ENCODE results near the gene CD4. TPM values are rescaled to one million over a fixed set of nuclear protein-coding genes. Genes with fewer than 3 reads are reported as not detected.

Gene CD4
- total RNA-seq, 1 donor from 2014 or later, result 3.8 TPM

DNA sequence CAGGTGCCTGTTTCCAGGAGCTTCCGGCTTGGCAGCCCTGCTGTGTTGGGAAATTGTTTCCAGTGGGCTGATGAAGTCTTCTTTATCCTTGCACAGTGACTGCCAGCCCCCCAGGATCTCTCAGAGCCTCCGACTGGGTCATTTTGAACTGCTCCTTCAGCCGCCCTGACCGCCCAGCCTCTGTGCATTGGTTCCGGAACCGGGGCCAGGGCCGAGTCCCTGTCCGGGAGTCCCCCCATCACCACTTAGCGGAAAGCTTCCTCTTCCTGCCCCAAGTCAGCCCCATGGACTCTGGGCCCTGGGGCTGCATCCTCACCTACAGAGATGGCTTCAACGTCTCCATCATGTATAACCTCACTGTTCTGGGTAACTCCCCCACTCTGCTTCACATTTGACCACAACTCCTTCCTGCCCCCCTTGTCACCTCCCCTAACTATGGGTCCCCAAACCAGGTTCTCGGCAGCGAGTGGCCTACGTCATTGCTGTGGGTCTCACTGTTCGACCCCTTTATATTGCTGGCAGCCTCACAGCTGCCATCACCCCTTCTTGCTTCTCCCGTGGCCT, 14.7 kb upstream of the CD4 start:
- intact Hi-C loops (cut with DNase I), result loop anchor here (5.0 kb wide), 1 partner anchor 157 kb away; no protein-coding TSS in a partner anchor
- no peak for DNase-seq (ENCODE audit: low spot score)

DNA sequence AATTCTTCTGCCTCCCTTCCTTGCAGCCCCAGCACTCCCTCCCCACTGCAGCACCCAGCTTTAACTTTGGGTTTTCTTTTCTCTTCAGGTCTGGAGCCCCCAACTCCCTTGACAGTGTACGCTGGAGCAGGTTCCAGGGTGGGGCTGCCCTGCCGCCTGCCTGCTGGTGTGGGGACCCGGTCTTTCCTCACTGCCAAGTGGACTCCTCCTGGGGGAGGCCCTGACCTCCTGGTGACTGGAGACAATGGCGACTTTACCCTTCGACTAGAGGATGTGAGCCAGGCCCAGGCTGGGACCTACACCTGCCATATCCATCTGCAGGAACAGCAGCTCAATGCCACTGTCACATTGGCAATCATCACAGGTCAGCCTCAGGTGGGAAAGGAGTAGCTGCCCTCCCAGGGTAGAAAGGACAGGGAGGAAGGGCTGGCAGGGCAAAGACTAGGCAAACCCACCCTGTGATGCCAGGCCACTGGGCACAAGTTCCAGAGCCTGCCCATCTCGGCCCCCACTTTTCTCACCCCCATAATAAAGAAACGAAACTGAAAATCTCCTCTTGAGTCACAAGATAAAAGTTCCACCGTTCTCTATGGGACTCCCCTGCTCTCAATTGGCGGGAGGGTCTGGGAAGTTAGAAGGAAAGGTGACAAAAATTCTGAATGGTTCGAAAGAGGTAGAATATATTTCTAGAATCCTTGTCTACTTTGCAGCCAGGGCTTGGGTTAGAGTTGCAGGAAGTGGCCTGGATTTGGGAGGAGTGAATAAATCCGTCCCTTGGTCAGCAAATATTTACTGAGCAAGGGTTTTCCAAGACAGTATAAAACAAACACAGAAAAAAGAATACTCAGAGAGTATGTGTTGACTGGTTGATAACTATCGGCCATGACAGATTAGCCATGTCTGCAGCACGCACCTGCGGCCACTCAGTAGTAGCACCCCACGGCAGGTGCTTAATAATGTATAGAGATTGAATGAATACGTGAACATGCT, 13.8 kb upstream of the CD4 start:
- intact Hi-C loops (cut with DNase I), result loop anchor here (5.0 kb wide), 1 partner anchor 158 kb away; no protein-coding TSS in a partner anchor
- DNase-seq (ENCODE audit: low spot score), result no peak

DNA sequence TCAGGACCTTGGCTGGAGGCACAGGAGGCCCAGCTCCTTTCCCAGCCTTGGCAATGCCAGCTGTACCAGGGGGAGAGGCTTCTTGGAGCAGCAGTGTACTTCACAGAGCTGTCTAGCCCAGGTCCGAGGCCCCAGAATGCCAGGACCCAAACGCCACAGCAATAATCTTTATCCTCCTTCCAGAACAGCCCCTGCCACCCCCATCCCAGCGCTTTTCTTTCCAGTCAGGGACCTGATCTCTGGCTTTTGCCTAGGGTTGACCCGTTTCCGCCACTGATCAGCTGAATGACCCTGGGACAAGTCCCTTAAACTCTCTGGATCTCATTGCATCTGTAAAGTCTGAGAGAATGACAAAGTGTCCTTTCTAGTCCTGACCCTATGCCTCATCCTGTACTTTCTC, 11.9 kb upstream of the CD4 start:
- no peak for DNase-seq (ENCODE audit: low spot score)
- intact Hi-C loops (cut with DNase I), result loop anchor here (5.0 kb wide), 1 partner anchor 160 kb away; no protein-coding TSS in a partner anchor

DNA sequence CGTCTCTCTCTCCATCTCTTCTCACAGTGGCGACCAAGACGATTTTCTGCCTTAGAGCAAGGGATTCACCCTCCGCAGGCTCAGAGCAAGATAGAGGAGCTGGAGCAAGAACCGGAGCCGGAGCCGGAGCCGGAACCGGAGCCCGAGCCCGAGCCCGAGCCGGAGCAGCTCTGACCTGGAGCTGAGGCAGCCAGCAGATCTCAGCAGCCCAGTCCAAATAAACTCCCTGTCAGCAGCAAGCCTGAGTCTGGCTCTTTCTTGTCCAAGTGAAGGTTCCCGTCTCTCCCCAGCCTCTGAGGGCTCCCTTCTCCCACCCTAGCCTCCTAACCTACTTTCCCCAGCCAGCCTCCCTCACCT, 11.1 kb upstream of the CD4 start:
- DNase-seq (ENCODE audit: low spot score), result no peak

DNA sequence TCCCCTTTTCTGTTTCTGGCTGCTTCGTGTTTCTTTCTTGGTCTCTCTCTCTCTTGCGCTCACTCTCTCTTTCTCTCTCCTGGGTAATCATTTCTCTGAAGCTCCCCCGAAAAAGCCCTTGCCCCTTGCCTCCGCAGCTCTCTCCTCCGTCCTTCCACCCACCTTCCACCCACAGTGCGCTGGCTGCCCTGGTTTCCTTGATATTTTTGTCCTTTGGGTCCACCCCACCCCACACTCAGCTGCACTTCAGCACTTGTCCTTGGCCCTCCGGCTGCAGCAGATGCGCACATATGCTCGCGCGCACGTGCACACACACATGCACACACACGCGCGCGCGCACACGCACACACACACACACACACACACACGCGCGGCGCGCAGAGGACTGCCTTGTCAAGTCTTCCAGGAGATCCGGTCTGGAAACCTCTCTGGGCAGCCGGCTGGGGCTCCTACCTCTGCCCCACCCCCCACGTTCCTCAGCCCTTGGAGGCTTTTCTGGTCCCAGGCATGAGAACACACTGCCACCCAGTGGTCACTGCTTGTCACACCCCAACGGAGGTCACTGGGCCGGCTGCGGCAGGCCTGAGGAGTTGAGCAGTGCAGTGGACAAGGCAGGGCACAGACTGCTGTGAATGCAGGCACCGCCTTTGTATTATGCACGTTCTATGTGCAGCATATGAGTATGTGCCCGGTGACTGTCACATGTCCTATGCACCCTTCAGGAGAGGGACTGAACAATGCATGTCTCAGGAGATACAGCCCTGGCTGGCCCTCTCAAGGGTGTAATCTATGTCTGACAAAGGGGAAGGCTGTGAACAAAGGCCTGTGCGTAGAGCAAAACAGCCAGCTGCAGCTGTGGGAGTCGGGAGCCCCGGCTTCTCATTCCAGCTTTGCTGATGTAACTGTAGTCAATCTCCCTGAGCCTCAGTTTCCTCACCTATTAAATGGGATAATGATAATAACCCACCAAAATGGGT, 10.5 kb upstream of the CD4 start:
- DNase-seq (ENCODE audit: low spot score), result peak; percentile 96
- intact Hi-C loops (cut with DNase I), result loop anchor here (1.0 to 5.0 kb wide), 3 partner anchors 26 to 162 kb away; partner anchors contain the start of gene MLF2

More for the DNA sequence above, 11.1 kb upstream of the CD4 start:
- intact Hi-C loops (cut with DNase I), result loop anchor here (5.0 kb wide), 1 partner anchor 161 kb away; no protein-coding TSS in a partner anchor

DNA sequence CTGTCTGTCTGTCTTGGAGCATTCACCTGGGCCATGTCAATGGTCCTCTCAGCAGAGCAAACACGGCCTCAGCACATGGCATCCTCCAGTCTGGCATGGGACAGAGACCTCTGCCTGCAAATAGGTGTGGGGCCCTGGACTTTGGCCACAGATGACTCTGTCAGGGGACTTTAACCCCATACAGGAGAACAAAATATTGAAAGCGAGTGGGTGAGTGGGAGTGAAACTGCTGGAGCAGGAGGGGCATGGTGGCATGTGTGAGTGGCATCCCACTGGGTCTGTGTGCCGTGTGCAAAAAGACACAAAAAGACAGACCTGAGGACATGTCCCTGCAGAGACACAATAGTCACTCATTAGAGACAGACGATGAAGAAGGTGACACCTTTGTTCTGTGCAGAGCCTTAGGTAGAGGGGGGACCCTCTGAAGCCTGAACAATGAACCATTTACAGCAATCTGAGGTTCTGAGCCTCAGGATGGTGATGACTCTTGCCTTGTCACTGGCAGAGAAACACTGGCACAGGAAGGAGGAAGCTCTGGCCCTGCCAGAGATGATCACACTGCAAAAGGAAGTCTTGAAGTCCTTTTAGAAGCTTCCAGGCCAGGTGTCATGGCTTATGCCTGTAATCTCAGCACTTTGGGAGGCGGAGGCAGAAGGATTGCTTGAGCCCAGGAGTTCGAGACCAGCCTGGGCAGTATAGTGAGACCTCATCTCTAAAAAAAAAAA, 9.5 kb upstream of the CD4 start:
- no peak for DNase-seq (ENCODE audit: low spot score)
- intact Hi-C loops (cut with DNase I), result loop anchor here (1.0 to 5.0 kb wide), 3 partner anchors 27 to 163 kb away; partner anchors contain the start of gene MLF2

DNA sequence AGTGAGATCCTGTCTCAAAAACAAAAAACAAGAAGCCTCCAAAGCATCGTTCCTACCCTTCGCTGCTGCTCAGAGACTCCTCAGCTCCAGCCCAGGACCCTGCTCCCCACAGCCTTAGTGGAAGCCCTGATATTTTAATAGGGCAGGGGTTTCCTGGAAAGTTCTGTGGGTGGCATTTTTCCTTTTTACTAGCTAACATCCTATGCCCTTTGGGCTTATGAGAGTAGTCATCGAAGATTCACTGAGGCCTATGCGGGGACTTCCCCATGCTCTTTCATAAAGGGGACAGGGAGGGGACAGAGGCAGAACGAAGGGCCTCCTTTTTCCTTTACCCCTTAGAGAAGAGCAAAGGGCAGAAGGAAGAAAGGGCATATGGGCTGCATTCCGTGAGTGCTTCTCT, 8.8 kb upstream of the CD4 start:
- intact Hi-C loops (cut with DNase I), result no loop called here
- no peak for DNase-seq (ENCODE audit: low spot score)

DNA sequence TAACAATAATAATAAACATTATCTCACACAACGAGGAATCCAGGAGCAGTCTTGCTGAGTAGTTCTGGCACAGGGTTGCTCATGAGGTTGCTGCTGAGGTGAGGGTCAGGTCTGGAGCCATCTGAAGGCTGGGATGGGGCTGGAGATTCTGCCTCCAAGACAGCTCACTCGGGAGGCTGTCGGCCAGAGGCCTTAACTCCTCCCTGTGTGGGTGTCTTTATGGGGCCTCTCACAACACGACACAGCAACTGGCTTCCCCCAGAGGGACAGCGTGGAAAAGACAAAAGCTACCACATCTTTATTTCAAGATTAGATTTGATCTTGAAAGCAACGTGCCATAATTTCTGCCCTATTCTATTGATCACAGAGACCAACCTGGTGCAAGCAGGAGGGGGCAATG, 7.2 kb upstream of the CD4 start:
- DNase-seq (ENCODE audit: low spot score), result no peak
- intact Hi-C loops (cut with DNase I), result no loop called here

DNA sequence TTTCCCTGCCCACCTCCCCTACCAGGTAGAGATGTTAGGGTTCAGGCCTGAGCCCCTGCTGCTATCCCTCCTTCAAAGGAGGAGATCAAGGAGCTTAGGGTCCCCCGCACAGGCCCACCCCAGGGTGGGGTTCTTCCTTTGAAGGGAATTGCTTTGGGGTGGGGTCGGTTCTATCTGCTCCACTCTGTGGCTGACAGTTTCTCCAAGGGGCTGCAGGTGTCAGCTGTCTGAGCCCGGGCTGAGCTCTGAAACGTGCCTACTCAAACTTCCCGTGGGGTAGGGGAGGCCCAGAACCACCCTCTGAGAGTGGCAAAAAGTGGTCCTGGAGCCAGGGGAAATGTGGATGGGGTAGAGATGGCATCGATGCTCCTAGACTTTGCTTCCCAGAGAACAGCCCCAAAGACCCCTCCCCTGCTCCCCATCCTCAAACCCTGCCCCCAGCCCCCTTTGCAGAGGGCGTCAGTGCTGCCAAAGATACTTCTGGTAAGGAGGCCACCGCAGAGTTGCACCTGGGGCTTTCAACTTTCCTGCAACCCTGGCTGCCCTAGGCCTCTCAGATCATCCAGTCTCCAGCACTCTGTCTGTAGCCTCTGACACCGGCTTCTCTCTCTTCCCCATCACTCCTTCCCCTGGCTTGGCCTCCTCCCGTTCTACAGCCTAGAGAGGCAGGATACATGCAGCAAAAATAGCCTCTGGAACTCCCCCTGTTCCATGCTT, 6.3 kb upstream of the CD4 start:
- intact Hi-C loops (cut with DNase I), result no loop called here
- no peak for DNase-seq (ENCODE audit: low spot score)

DNA sequence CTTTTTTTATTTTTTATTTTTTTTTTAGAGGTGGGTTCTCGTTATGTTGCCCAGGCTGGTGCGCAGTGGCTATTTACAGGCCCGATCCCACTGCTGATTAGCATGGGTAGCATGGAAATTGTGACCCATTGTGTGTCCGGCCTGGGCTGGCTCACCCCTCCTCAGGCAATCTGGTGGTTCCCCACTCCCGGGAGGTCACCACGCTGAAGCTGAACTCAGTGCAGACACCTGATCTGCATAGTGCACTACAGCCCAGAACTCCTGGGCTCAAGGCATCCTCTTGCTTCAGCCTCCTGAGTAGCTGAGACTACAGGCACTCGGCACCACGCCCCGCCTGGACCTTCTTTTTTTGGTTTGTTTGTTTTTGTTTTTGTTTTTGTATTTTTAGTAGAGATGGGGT, 5.5 kb upstream of the CD4 start:
- DNase-seq (ENCODE audit: low spot score), result no peak
- intact Hi-C loops (cut with DNase I), result no loop called here

DNA sequence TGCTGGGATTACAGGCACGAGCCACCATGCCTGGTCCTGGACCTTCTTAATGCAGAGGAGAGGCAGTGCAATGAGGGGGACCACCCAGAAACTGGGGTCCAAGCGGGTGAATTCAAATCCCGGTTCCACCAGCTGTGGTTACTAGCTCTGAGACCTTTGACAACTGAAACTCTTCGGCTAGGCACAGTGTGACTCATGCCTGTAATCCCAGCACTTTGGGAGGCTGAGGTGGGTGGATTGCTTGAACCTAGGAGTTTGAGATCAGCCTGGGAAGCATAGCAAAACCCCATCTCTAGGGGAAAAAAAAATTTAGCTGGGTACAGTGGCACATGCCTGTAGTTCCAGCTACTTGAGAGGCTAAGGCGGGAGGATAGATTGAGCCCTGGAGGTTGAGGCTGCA, 5.0 kb upstream of the CD4 start:
- intact Hi-C loops (cut with DNase I), result no loop called here
- DNase-seq (ENCODE audit: low spot score), result no peak

DNA sequence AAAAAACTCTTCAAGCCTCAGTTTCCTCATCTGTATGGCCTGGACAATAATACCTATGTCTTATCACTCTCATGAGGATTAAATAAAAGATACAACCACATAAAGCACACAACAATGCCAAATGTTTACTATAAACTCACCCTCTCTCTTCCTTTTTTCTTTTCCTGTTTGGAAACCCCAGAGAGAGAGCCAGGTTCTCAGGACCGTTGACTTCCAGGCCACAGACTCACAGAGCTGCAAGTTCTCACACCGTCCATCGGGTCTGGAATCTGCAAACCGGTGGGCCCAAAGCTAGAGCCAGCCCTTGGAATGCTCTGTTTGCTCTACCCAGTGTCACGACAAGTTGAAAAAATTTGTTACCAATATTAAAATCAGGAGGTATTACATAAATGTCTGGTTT, 4.6 kb upstream of the CD4 start:
- intact Hi-C loops (cut with DNase I), result no loop called here
- no peak for DNase-seq (ENCODE audit: low spot score)

DNA sequence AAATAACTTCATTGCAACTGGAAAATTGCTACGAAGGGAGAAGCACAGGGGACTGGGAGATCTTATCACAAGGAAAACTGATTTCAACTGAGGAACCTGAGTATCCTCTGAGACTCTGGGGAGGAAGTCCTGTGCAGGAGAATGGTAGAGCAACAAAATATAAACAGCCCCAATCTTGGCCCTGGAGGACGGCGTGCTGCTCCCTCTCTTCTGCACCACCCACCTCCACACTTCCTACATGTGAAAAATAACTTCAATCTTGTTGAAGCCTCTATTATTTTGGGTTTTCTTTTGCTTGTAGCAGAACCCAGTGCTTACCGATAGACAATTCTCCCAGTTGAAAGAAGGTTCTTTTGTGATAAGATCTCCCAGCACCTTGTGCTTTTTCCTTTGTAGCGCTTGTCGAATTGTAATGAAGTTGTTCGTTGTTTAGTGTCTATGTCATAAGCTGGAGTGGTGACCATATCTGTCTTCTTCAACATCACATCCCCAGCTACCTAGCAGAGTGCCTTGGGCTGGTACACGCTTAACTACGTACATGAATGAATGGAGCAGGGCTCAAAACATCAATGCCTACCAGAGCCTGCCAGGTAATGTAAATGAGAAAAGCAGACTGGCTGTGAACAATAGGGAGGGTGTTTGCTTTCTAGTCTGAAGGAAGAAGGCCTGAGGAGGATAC, 2.8 kb upstream of the CD4 start:
- no peak for DNase-seq (ENCODE audit: low spot score)
- intact Hi-C loops (cut with DNase I), result no loop called here

DNA sequence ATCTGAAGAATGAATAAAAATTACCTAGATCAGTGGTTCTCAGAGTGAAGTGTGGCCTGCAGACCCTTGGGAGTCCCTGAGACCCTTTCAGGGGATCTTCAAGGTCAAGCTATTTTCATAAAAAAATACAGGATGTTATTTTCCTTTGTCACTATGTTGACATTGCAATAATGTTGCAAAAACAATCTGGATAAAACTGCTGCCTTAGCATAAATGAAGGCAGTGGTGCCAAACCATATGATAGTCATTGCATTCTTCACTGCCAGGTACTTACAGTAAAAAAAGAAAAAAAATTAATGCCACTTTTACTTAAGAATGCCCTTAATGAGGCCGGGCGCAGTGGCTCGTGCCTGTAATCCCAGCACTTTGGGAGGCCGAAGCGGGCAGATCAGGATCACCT, 2.0 kb upstream of the CD4 start:
- intact Hi-C loops (cut with DNase I), result no loop called here

DNA sequence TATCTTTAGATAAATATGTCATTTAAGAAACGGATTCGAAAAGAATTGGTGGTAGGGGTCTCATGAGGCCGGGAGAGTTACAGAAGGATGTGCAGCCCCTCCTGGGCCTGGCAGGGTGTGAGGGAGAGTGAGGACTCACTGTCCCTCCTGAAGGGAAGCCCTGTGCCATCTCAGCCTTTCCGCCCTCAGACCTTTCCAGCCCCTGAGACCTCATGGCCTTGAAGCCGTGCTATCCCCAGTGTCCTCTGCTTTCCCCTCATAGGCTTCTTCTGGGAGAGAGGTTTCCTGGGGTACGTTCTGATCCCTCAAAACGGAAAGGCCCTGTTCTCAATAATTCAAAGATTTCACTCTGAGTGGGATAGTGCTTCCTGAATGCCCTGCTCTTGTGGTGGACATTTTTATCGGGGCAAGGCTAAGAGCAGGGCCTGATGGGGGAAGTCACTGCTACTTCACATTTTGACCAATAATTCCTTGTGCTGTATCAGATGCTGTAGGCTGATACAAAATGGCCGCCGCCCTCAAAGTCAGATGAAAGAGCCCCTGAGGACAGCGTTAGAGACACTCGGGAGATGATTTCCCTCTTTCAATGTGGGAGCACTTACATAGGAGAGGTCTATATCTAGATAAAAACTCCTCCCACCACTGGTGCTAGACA, 1.3 kb downstream of the CD4 start:
- DNase-seq (ENCODE audit: low spot score), result no peak
- intact Hi-C loops (cut with DNase I), result no loop called here

More for the DNA sequence above, 2.0 kb upstream of the CD4 start:
- DNase-seq (ENCODE audit: low spot score), result no peak

DNA sequence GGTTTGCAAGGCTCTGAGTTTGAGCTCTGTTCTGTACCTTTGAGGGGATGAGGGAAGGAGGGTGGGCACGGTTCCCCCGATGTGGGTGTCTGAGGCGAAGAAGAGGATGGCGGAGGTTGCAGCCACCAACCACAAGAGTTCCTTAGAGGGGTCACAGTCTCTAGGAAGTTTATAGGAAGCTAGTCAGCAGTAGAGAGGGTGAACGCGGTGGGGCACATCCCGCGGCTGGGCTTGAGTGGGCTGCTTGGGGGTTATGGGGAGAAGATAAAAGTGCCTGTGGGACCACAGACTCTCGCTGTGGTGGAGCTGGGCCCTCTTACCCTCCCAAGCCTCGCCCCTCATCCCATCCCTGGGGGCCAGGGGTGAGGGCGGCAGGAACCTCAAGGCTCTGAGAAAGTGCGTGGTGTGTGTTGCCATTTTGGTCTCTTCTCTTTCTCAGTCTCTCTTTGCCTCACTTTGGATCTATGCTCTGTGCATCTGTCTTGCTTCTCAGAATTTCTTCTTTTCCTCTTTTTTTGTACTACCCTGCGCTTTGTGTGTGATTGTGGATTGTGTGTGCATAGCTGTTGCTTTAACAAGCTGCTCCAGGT, 2.7 kb downstream of the CD4 start:
- intact Hi-C loops (cut with DNase I), result no loop called here
- no peak for DNase-seq (ENCODE audit: low spot score)

Measured in cardiac septum (tissue), 1 donor.